Spleen (tissue), 11 donors: Measurements from ENCODE around the gene CACNA2D4. TPM values are rescaled to one million over a fixed set of nuclear protein-coding genes. Genes with fewer than 3 reads are reported as not detected.

Source experiments
- DNase-seq: peaks from one replicate; pipeline ENCODE4 v3.0.0-alpha.2; 2020
- H3K27ac ChIP-seq, 8 donors: fragments of 200-600 bp; sonication (generic) in 7 of 8; 1 replicate in 4 of 8; 2 replicates in 4 of 8; pipeline versions ENCODE4 v1.5.0 to v1.8.0; 2016 to 2021; ENCODE audit warnings: inconsistent platforms in 4 of 8, mild to moderate bottlenecking in 4 of 8, moderate library complexity in 1 of 8
- H3K27me3 ChIP-seq, 7 donors: fragments of 200-600 bp; sonication (generic) in 6 of 7; replicated peaks in 1 of 7; 1 replicate in 4 of 7; 2 replicates in 3 of 7; pipeline versions ENCODE4 v1.5.0 to v1.8.0; 2016 to 2021; ENCODE audit warnings: inconsistent platforms in 3 of 7, mild to moderate bottlenecking in 1 of 7
- H3K36me3 ChIP-seq, 6 donors: fragments of 200-600 bp; sonication (generic) in 5 of 6; 1 replicate in 4 of 6; 2 replicates in 2 of 6; pipeline versions ENCODE4 v1.5.0 to v1.8.0; 2016 to 2021; ENCODE audit warnings: inconsistent platforms in 2 of 6
- H3K4me1 ChIP-seq, 6 donors: fragments of 200-600 bp; sonication (generic) in 5 of 6; 1 replicate in 3 of 6; 2 replicates in 3 of 6; pipeline versions ENCODE4 v1.5.0 to v1.8.0; 2016 to 2021; ENCODE audit warnings: inconsistent platforms in 3 of 6
- H3K4me3 ChIP-seq, 8 donors: fragments of 200-600 bp; sonication (generic) in 7 of 8; 1 replicate in 4 of 8; 2 replicates in 4 of 8; pipeline versions ENCODE4 v1.5.0 to v1.8.0; 2016 to 2021; ENCODE audit warnings: inconsistent platforms in 4 of 8, mild to moderate bottlenecking in 4 of 8, moderate library complexity in 2 of 8
- H3K9me3 ChIP-seq, 8 donors: fragments of 200-600 bp; sonication (generic) in 7 of 8; 1 replicate in 4 of 8; 2 replicates in 4 of 8; pipeline versions ENCODE4 v1.5.0 to v1.8.0; 2016 to 2021; ENCODE audit warnings: inconsistent platforms in 4 of 8
- POLR2A ChIP-seq, 3 donors: fragments of 450-650 bp; IDR thresholded peaks; one replicate each; pipeline ENCODE4 v1.5.1; 2017; ENCODE audit warnings: antibody characterized with exemption in 3 of 3, mild to moderate bottlenecking in 1 of 3
- POLR2AphosphoS5 ChIP-seq, 3 donors: sonication (generic); formaldehyde crosslinking; IDR thresholded peaks; one replicate each; pipeline ENCODE4 v1.5.1; 2017; ENCODE audit warnings: antibody characterized with exemption in 3 of 3
- WGBS, 5 donors: extraction: QIAGEN DNeasy Blood & Tissue Kit in 3 of 5; methylation state at CpG; one replicate each; pipeline versions ENCODE4 v1.1.5 to v1.1.7; 2013 to 2018; 5-methylcytosine and 5-hydroxymethylcytosine counted together
- intact Hi-C: fragments of 100-400 bp; cut with DNase I; formaldehyde crosslinking; loops from one replicate; pipeline ENCODE4 v1.15.0; 2023; ENCODE audit warnings: low total_unique reads
- polyA plus RNA-seq, 3 donors: library from polyadenylated mRNA; stranded (reverse); fragments of 200-250 nt; gene quantifications; one replicate each; pipeline ENCODE4 v1.2.1, GENCODE V29; 2013
- total RNA-seq, 7 donors: library from RNA; depleted of rRNA in 3 of 7; stranded (reverse); fragments of >200 nt in 3 of 7; fragmentation: NEBNext Ultra II Directional in 4 of 7; extraction: Animal tissue kit (Norgen Biotek cat#: 25700) in 4 of 7; gene quantifications; one replicate each; pipeline versions ENCODE4 v1.1.0 to v1.2.1, GENCODE V29; 2016 to 2021
- TF ChIP-seq, protein P1 (sequence below), 11 experiments: fragments of 200-600 bp in 7 of 11; fragments of 450-650 bp in 4 of 11; sonication (generic) in 4 of 11; IDR thresholded peaks in 8 of 11; conservative IDR thresholded peaks in 3 of 11; 1 replicate in 7 of 11; 2 replicates in 4 of 11; pipeline versions ENCODE4 v1.4.0 to v1.8.0; 2016 to 2021; ENCODE audit warnings: antibody characterized with exemption in 11 of 11, inconsistent platforms in 4 of 11, mild to moderate bottlenecking in 1 of 11
- donor health status: healthy with polysubstance abuse.
- donor health status: DM: no; HTN: no; CAD: no; lungs with moderate emphysema.
- donor health status: DM: no; HTN: no; CAD: no.
- donor health status: Bipolar disorder and iron deficiency.
- donor health status: healthy.
- donor health status: DM: no; HTN: no; CAD: no.
- donor health status: DM: yes; HTN: yes; CAD: no.

CACNA2D4 gene
- total and polyA plus RNA-seq, 10 donors: 3.3 to 11.8 (median 7.0) TPM

DNA sequence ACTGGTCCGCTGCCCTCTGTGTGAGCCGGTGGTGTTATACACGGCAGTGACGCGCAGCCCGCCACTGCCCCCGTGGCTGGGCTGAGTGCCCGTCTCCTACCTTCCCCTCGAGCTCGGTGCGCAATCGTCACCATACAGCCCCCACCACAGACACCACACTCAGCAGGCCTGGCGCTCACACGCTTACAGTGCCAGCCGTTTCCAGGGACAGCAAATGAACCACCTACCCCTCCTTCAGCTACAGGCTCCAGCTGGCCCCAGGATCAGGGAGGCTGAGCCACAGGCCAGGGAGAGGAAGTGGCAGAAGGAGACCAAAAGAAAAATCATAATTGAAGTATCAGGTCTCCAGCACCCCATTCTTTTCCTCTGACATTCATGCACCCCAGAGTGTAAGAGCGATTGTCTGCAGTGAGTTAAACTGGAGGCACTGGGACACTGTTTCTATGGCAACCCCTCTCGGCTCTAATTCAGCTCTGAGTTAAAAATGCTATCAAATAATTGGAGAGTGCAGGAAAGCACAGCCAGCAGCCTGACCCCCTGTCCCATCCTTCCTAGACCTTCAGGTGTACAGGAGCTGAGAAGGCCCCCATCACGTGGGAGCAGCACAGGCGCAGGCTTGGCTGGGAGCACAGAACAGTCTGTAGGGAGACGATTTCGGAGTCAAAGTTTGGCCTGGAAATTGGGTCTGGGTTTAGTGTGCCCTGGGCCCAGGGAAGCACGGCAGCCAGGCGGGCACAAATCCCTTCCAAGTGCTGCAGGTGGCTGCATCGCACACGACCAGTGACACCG lies 80.1 kb downstream of the CACNA2D4 start:
- 79 to 91% (median 87%) methylated on average over 24 to 26 of the region's 26 CpGs for WGBS, 5 donors

GRCh38 chr12:1837541-1838204 lies 80.8 kb downstream of the CACNA2D4 start:
- intact Hi-C loops: no loop called here
- TF ChIP-seq POLR2AphosphoS5 (IDR thresholded peaks at IDR 0.05): no peak
- TF ChIP-seq, protein P1, sequence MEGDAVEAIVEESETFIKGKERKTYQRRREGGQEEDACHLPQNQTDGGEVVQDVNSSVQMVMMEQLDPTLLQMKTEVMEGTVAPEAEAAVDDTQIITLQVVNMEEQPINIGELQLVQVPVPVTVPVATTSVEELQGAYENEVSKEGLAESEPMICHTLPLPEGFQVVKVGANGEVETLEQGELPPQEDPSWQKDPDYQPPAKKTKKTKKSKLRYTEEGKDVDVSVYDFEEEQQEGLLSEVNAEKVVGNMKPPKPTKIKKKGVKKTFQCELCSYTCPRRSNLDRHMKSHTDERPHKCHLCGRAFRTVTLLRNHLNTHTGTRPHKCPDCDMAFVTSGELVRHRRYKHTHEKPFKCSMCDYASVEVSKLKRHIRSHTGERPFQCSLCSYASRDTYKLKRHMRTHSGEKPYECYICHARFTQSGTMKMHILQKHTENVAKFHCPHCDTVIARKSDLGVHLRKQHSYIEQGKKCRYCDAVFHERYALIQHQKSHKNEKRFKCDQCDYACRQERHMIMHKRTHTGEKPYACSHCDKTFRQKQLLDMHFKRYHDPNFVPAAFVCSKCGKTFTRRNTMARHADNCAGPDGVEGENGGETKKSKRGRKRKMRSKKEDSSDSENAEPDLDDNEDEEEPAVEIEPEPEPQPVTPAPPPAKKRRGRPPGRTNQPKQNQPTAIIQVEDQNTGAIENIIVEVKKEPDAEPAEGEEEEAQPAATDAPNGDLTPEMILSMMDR (IDR thresholded peaks at IDR 0.05 in 8 of 11, conservative IDR thresholded peaks at IDR 0.05 in 3 of 11): no peak
- no peak for TF ChIP-seq POLR2A (IDR thresholded peaks at IDR 0.05)
- Histone ChIP-seq H3K4me3 (no peak overlapping the region), H3K36me3 (no peaks in the 10 kb centered on the region), H3K27me3 (peaks cover 0 to 42% (median 0%) of the 10 kb centered on the region in 7 donors), H3K9me3 (no peaks in the 10 kb centered on the region), H3K4me1 (peaks cover 0 to 8% (median 3%) of the 10 kb centered on the region in 6 donors), H3K27ac (no peak overlapping the region)
- WGBS, 5 donors: 67 to 88% (median 87%) methylated on average over 10 to 12 of the region's 12 CpGs
- DNase-seq: peak; percentile 46

More for the DNA sequence above, 80.1 kb downstream of the CACNA2D4 start:
- peaks cover 0 to 9% (median 3%) of the 10 kb centered on the region in 6 donors for H3K4me1 ChIP-seq
- H3K4me3 ChIP-seq: no peak overlapping the region
- H3K9me3 ChIP-seq: no peaks in the 10 kb centered on the region
- no peaks in the 10 kb centered on the region for H3K36me3 ChIP-seq
- intact Hi-C loops: no loop called here
- peaks cover 0 to 42% (median 4%) of the 10 kb centered on the region in 7 donors for H3K27me3 ChIP-seq
- no peak overlapping the region for H3K27ac ChIP-seq
- peak; percentile 59 for DNase-seq
- TF ChIP-seq, protein P1 (IDR thresholded peaks at IDR 0.05 in 8 of 11, conservative IDR thresholded peaks at IDR 0.05 in 3 of 11): no peak
- no peak for TF ChIP-seq POLR2AphosphoS5 (IDR thresholded peaks at IDR 0.05)
- no peak for TF ChIP-seq POLR2A (IDR thresholded peaks at IDR 0.05)

- intact Hi-C loops: no loop called here
- DNase-seq: peak; percentile 66
- Histone ChIP-seq H3K4me3 (no peak overlapping the region), H3K9me3 (no peaks in the 10 kb centered on the region), H3K36me3 (no peaks in the 10 kb centered on the region), H3K27ac (no peak overlapping the region), H3K4me1 (peaks cover 0 to 1% (median 0%) of the 10 kb centered on the region in 6 donors), H3K27me3 (peaks cover 0 to 42% (median 0%) of the 10 kb centered on the region in 7 donors)
- TF ChIP-seq POLR2AphosphoS5 (IDR thresholded peaks at IDR 0.05) (no peak), POLR2A (IDR thresholded peaks at IDR 0.05) (no peak)
- TF ChIP-seq, protein P1 (IDR thresholded peaks at IDR 0.05 in 8 of 11, conservative IDR thresholded peaks at IDR 0.05 in 3 of 11): no peak
- WGBS, 5 donors: 74 to 82% (median 80%) methylated on average over 15 to 22 of the region's 22 CpGs
Observed at GRCh38 chr12:1836854-1837421, 81.5 kb downstream of the CACNA2D4 start.
